Esophagus muscularis mucosa (tissue), 4 donors: ENCODE data around the gene PIK3CG. TPM values are rescaled to one million over a fixed set of nuclear protein-coding genes. Genes with fewer than 3 reads are reported as not detected.

Experiments
- DNase-seq: peaks from one replicate; pipeline ENCODE4 v3.0.0-alpha.2; 2017; ENCODE audit errors: extremely low spot score
- H3K27ac ChIP-seq, 4 donors: fragments of 200-600 bp; sonication (generic); replicated peaks in 1 of 4; 1 replicate in 3 of 4; 2 replicates in 1 of 4; pipeline ENCODE4 v1.5.1; 2016 to 2019; ENCODE audit warnings: mild to moderate bottlenecking in 1 of 4
- H3K27me3 ChIP-seq, 4 donors: fragments of 200-600 bp; sonication (generic); one replicate each; pipeline versions ENCODE4 v1.5.1 to v1.6.0; 2016 to 2019
- H3K36me3 ChIP-seq, 4 donors: fragments of 200-600 bp; sonication (generic); one replicate each; pipeline ENCODE4 v1.5.1; 2016 to 2019
- H3K4me1 ChIP-seq, 4 donors: fragments of 200-600 bp; sonication (generic); one replicate each; pipeline ENCODE4 v1.5.1; 2016 to 2019
- H3K4me3 ChIP-seq, 4 donors: fragments of 200-600 bp; sonication (generic); 1 replicate in 2 of 4; 2 replicates in 2 of 4; pipeline ENCODE4 v1.5.1; 2016 to 2019; ENCODE audit warnings: mild to moderate bottlenecking in 4 of 4, moderate library complexity in 1 of 4
- H3K9me3 ChIP-seq, 4 donors: fragments of 200-600 bp; sonication (generic); 1 replicate in 3 of 4; 2 replicates in 1 of 4; pipeline ENCODE4 v1.5.1; 2016 to 2019
- CTCF ChIP-seq, 3 experiments: fragments of 200-600 bp in 2 of 3; fragments of 450-650 bp in 1 of 3; sonication (generic) in 2 of 3; IDR thresholded peaks; one replicate each; pipeline ENCODE4 v1.5.1; 2017 to 2019; ENCODE audit warnings: antibody characterized with exemption in 3 of 3, mild to moderate bottlenecking in 2 of 3, moderate library complexity in 1 of 3
- EP300 ChIP-seq: sonication (generic); formaldehyde crosslinking; IDR thresholded peaks from one replicate; pipeline ENCODE4 v1.6.1; 2017; ENCODE audit warnings: antibody characterized with exemption
- POLR2A ChIP-seq: fragments of 450-650 bp; IDR thresholded peaks from one replicate; pipeline ENCODE4 v1.6.1; 2017; ENCODE audit warnings: antibody characterized with exemption, moderate library complexity, mild to moderate bottlenecking, low read depth
- POLR2AphosphoS5 ChIP-seq, 2 donors: sonication (generic); formaldehyde crosslinking; IDR thresholded peaks; one replicate each; pipeline ENCODE4 v1.6.1; 2017; ENCODE audit warnings: antibody characterized with exemption in 2 of 2
- WGBS: methylation state at CpG from one replicate; pipeline ENCODE4 v1.1.5; 2018; 5-methylcytosine and 5-hydroxymethylcytosine counted together
- intact Hi-C: fragments of 100-400 bp; cut with DNase I; formaldehyde crosslinking; loops from one replicate; pipeline ENCODE4 v1.15.1; 2023
- total RNA-seq, 4 donors: library from RNA; depleted of rRNA; stranded (reverse); fragments of >200 nt; gene quantifications; one replicate each; pipeline versions ENCODE4 v1.1.0 to v1.2.1, GENCODE V29; 2016

PIK3CG gene
- total RNA-seq, 4 donors from 2014 or later = 1.8 to 3.8 (median 2.7) TPM

- Histone ChIP-seq H3K27ac (no peak overlapping the region), H3K27me3 (no peaks in the 10 kb centered on the region), H3K4me3 (no peak overlapping the region), H3K9me3 (no peaks in the 10 kb centered on the region), H3K4me1 (no peaks in the 10 kb centered on the region), H3K36me3 (peaks cover 0 to 2% (median 0%) of the 10 kb centered on the region in 4 donors)
- intact Hi-C loops = no loop called here
- WGBS = 78% methylated on average over 3 of the region's 3 CpGs
- no peak for DNase-seq
- TF ChIP-seq POLR2A = no peak
- no peak for TF ChIP-seq EP300
- TF ChIP-seq POLR2AphosphoS5 (IDR thresholded peaks at IDR 0.05) = no peak
- no peak for TF ChIP-seq CTCF (IDR thresholded peaks at IDR 0.05)
Observed at GRCh38 chr7:106881984-106882383, 16.9 kb downstream of the PIK3CG start.

- intact Hi-C loops = no loop called here
Observed at GRCh38 chr7:106883456-106884026, 18.5 kb downstream of the PIK3CG start.

GRCh38 chr7:106885652-106886051 lies 20.6 kb downstream of the PIK3CG start:
- WGBS = 92% methylated on average over 4 of the region's 4 CpGs
- DNase-seq = no peak
- Histone ChIP-seq H3K4me1 (no peaks in the 10 kb centered on the region), H3K4me3 (no peak overlapping the region), H3K27me3 (no peaks in the 10 kb centered on the region), H3K9me3 (no peaks in the 10 kb centered on the region), H3K36me3 (peaks cover 0 to 3% (median 0%) of the 10 kb centered on the region in 4 donors), H3K27ac (no peak overlapping the region)
- intact Hi-C loops = no loop called here
- TF ChIP-seq EP300 (no peak), CTCF (IDR thresholded peaks at IDR 0.05) (no peak), POLR2AphosphoS5 (IDR thresholded peaks at IDR 0.05) (no peak), POLR2A (no peak)

More at GRCh38 chr7:106883456-106884026, 18.5 kb downstream of the PIK3CG start:
- Histone ChIP-seq H3K4me3 (no peak overlapping the region), H3K27me3 (no peaks in the 10 kb centered on the region), H3K27ac (no peak overlapping the region), H3K4me1 (no peaks in the 10 kb centered on the region), H3K9me3 (no peaks in the 10 kb centered on the region), H3K36me3 (peaks cover 0 to 2% (median 0%) of the 10 kb centered on the region in 4 donors)
- no peak for DNase-seq
- 88% methylated on average over 2 of the region's 2 CpGs for WGBS
- TF ChIP-seq POLR2AphosphoS5 (IDR thresholded peaks at IDR 0.05) (no peak), CTCF (IDR thresholded peaks at IDR 0.05) (no peak), EP300 (no peak), POLR2A (no peak)

DNA sequence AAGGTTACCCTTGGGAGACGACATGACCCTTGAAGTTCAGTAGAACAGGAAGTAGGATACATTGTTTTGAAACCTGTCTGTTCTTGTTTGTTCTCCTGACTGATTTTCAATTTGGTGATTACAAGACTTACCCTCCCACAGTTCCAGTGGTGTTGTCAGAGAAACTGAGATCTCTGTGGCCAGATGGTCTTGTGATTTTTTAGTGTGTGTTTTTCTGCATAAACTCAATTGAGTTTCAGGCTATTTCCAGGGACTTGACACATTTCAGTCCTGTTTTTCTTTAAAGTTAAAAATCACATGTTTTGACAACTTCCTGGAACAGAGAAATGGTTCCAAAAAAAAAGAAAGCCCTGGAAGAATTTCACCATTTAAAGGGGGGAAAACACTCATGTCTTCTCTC lies 22.3 kb downstream of the PIK3CG start:
- Histone ChIP-seq H3K36me3 (peaks cover 0 to 7% (median 0%) of the 10 kb centered on the region in 4 donors), H3K27ac (no peak overlapping the region), H3K4me3 (no peak overlapping the region), H3K4me1 (peaks cover 0 to 5% (median 2%) of the 10 kb centered on the region in 4 donors), H3K9me3 (no peaks in the 10 kb centered on the region), H3K27me3 (no peaks in the 10 kb centered on the region)
- TF ChIP-seq POLR2AphosphoS5 (IDR thresholded peaks at IDR 0.05) (no peak), CTCF (IDR thresholded peaks at IDR 0.05) (no peak), POLR2A (no peak), EP300 (no peak)
- no peak for DNase-seq
- WGBS = 36% methylated on average over 1 of the region's 1 CpG
- intact Hi-C loops = no loop called here

- TF ChIP-seq POLR2AphosphoS5 (IDR thresholded peaks at IDR 0.05) (no peak), CTCF (IDR thresholded peaks at IDR 0.05) (no peak), EP300 (no peak), POLR2A (no peak)
- H3K4me1 ChIP-seq = peaks cover 0 to 8% (median 3%) of the 10 kb centered on the region in 4 donors
- no peaks in the 10 kb centered on the region for H3K9me3 ChIP-seq
- H3K36me3 ChIP-seq = peaks cover 0 to 7% (median 0%) of the 10 kb centered on the region in 4 donors
- no peak for DNase-seq
- H3K27ac ChIP-seq = no peak overlapping the region
- intact Hi-C loops = no loop called here
- 94% methylated on average over 5 of the region's 5 CpGs for WGBS
- no peaks in the 10 kb centered on the region for H3K27me3 ChIP-seq
- H3K4me3 ChIP-seq = no peak overlapping the region
Observed at GRCh38 chr7:106888204-106888603, 23.1 kb downstream of the PIK3CG start.
